ENCODE results near the gene ABHD2.
A peak's percentile ranks its signal among the peaks of the same experiment; 100 is the strongest.
"Not testable (repeated sequence)": the region's sequence is repeated elsewhere in the genome, so short reads cannot be mapped to it uniquely, and the experiment has no call there.

ABHD2 gene

DNA sequence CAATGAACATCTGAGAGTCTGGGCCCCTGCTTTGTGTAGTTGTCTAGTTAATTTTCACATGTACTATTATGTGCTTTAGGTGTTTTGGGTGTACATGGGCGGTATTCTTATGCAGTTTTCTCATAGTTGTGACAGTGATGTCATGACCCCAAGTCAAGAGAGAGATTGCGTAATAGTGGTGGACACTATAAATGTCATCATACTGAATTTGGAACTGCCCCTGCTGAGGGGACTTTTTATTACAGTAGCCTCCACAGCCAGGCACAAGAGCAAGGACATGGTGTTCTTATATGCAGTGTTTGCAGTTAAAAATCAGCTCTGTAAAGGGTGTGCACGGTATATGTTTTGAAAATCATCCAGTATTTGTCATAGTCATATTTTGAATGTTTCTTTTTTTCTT lies 29.5 kb downstream of the ABHD2 start:
- Histone ChIP-seq H3K27me3 (ENCODE audit: control insufficient read depth, insufficient read depth, low read length) (no peaks in the 10 kb centered on the region), H3K9me3 (ENCODE audit: control insufficient read depth, low read length) (no peaks in the 10 kb centered on the region), H3K4me1 (ENCODE audit: control insufficient read depth, insufficient read depth, low read length) (peaks cover 96% of the 10 kb centered on the region), H3K4me3 (ENCODE audit: low read length) (no peak overlapping the region), H3K36me3 (ENCODE audit: control insufficient read depth, insufficient read depth, low read length) (peaks cover 31% of the 10 kb centered on the region), H3K9ac (ENCODE audit: low read length) (no peak overlapping the region)

DNA sequence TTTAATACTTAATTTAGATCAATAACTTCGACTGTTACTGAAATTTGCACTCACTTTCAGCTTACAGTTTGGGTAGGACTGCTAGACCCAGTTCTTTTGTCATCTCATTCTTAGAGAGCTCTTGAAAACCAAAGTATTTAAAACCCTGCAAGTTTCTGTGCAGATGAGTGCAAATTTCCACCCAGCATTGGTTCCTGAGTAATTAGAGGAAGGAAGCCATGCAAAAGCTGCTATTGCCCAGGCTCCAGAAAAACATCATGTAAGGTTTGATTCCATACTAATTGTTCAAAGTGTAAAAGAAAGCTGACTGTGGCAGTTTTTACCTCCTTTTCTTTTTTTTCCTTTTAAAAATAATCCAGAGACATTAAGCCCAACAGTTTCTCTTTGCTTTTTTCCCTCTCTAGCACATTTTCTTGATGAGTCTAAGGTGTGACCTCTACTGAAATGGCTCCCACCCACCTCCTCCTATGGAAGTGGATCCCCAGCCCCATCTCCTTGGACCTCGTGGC lies 30.3 kb downstream of the ABHD2 start:
- Histone ChIP-seq H3K27me3 (ENCODE audit: control insufficient read depth, insufficient read depth, low read length) (no peaks in the 10 kb centered on the region), H3K36me3 (ENCODE audit: control insufficient read depth, insufficient read depth, low read length) (peaks cover 33% of the 10 kb centered on the region), H3K9me3 (ENCODE audit: control insufficient read depth, low read length) (no peaks in the 10 kb centered on the region), H3K9ac (ENCODE audit: low read length) (peak overlapping the region; percentile 71), H3K4me1 (ENCODE audit: control insufficient read depth, insufficient read depth, low read length) (peaks cover 96% of the 10 kb centered on the region), H3K4me3 (ENCODE audit: low read length) (no peak overlapping the region)

DNA sequence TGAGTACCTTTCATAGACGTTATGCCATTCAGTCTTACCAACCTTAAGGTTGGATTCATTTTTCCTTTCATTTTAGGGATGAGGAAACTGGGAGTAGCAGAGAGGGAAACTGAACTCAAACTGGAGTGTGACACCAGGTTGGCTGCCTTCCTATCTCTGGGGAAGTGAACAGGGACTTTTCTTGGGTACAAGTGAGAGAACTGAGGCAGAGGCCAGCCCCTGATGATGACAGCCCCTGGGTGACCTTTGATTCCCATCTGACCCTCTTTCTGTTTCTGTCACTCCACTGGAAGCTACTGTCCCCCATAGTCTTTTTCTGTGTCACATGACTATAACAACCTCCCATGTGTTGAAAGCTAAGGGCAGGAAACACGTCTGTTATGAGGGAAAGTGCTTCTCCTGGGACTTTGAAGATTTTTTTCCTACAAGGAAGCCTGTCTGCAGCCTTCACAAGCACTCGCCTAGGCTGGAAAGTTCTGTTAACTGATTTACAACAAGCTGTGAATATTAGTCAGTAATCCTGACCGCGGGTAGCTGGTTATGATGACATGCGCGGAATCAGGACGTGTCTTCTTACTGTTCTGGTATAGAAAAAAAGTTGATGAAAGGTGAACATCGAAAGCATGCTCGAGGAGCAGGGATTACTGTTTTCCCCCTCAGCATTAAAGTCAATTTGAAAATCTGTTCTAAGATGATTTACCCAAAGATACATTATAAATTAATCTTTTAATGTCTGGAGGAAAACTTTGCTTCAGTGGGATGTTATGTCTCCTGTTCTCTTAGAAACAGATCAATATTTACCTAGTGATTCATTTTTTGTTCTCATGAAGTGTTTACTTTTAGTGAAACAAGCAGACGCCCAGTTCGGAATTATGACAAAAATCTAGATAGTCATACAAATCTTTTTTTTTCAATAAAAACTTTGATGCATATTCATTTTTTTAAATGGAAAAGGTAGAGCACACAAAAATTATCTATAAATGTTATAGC lies 31.5 kb downstream of the ABHD2 start:
- Histone ChIP-seq H3K4me3 (ENCODE audit: low read length) (no peak overlapping the region), H3K27me3 (ENCODE audit: control insufficient read depth, insufficient read depth, low read length) (no peaks in the 10 kb centered on the region), H3K4me1 (ENCODE audit: control insufficient read depth, insufficient read depth, low read length) (peaks cover 93% of the 10 kb centered on the region), H3K9me3 (ENCODE audit: control insufficient read depth, low read length) (no peaks in the 10 kb centered on the region), H3K9ac (ENCODE audit: low read length) (peak overlapping the region; percentile 71), H3K36me3 (ENCODE audit: control insufficient read depth, insufficient read depth, low read length) (peaks cover 33% of the 10 kb centered on the region)

DNA sequence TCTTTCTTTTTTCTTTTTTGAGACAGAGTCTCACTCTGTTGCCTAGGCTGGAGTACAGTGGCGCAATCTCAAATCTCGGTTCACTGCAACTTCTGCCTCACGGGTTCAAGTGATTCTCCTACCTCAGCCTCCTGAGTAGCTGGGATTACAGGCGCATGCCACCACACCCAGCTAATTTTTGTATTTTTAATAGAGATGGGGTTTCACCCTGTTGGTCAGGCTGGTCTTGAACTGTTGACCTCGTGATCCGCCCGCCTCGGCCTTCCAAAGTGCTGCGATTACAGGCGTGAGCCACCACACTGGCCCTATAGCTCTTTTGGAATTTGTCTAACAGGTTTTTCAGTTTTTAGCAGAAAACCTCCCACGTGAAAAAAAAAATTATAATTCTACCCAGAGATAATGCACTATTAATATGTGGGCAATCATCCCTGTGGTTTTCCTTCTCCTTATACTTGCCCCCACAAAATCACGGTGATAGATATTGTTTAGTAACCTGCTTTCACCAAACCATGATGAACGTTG lies 32.3 kb downstream of the ABHD2 start:
- Histone ChIP-seq H3K36me3 (ENCODE audit: control insufficient read depth, insufficient read depth, low read length) (peaks cover 33% of the 10 kb centered on the region), H3K9ac (ENCODE audit: low read length) (peak overlapping the region; percentile 71)

DNA sequence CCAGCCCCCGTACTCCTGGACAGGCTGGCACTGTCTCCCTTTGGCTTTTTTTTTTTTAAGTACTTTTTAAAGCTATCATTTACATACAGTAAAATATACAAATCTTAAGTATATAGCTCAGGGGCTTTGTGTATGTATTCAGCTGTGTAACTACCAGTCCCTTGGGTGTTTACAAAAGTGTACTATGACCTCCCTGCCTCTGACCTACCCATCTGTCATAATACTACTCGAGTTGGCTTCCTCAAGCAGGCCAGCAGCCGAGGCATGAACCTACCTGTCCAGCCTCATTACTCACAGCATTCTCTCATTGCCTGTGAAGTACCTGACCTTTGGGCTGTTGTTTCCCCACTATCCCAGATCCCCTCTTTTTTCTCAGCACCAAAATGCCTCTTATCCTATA lies 33.2 kb downstream of the ABHD2 start:
- Histone ChIP-seq H3K27me3 (ENCODE audit: control insufficient read depth, insufficient read depth, low read length) (no peaks in the 10 kb centered on the region), H3K36me3 (ENCODE audit: control insufficient read depth, insufficient read depth, low read length) (peaks cover 29% of the 10 kb centered on the region), H3K4me3 (ENCODE audit: low read length) (no peak overlapping the region), H3K9me3 (ENCODE audit: control insufficient read depth, low read length) (no peaks in the 10 kb centered on the region), H3K4me1 (ENCODE audit: control insufficient read depth, insufficient read depth, low read length) (peaks cover 92% of the 10 kb centered on the region), H3K9ac (ENCODE audit: low read length) (peak overlapping the region; percentile 71)

More for the DNA sequence above, 32.3 kb downstream of the ABHD2 start:
- not testable (repeated sequence) for H3K4me3 ChIP-seq (ENCODE audit: low read length); H3K9me3 ChIP-seq (ENCODE audit: control insufficient read depth, low read length); H3K27me3 ChIP-seq (ENCODE audit: control insufficient read depth, insufficient read depth, low read length)
- peaks cover 91% of the 10 kb centered on the region for H3K4me1 ChIP-seq (ENCODE audit: control insufficient read depth, insufficient read depth, low read length)

DNA sequence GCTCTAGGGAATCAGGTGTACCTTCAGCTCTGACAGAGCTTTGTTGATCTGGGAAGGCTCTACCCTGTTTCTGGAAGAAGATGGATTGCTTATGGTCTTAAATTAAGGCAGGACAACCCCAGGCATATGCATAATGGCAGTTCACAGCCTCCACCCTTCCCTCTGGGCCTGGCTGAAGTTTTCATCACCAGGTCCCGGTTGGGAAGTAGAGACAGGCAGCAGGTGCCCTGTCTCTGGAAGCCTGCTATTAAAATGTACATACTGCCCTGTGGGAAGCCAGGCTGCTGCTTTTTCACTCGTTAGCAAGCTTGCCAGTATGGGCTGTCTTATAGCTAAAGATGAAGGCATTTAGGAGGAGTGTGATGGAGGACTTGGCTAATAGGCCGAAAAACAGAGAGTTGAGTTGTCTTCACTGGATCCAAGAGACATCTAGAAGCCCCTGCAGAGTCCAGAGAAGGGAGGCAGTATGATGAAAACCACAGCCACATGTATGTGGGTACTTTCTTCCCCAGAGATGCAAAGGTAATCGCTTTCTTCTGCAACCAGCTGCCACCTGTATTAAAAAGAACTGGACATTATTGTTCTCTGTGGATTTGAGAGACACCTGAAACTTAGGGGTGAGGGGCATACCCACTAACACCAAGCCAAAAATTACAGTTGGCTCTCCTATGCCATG lies 34.4 kb downstream of the ABHD2 start:
- H3K36me3 ChIP-seq (ENCODE audit: control insufficient read depth, insufficient read depth, low read length) = peaks cover 23% of the 10 kb centered on the region
- peaks cover 90% of the 10 kb centered on the region for H3K4me1 ChIP-seq (ENCODE audit: control insufficient read depth, insufficient read depth, low read length)
- peak overlapping the region; percentile 49 for H3K9ac ChIP-seq (ENCODE audit: low read length)
- H3K9me3 ChIP-seq (ENCODE audit: control insufficient read depth, low read length) = no peaks in the 10 kb centered on the region
- no peak overlapping the region for H3K4me3 ChIP-seq (ENCODE audit: low read length)
- H3K27me3 ChIP-seq (ENCODE audit: control insufficient read depth, insufficient read depth, low read length) = no peaks in the 10 kb centered on the region

DNA sequence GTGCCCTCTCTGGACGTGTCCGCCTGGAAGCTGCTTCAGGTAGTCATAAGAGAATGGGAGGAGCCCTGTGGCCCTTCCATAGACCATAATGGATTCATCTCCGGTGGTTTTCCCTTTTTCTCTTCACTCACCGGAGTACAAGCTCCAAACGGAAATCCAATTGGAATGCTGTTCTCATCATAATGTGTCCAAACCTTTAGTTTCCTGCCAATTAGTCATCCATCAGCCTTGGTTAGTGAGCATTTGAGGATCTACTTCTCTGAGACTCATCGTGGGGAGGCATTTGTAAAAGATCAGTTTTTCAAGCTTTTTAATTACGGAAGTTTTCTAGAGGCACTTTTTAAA lies 34.9 kb downstream of the ABHD2 start:
- no peak overlapping the region for H3K9ac ChIP-seq (ENCODE audit: low read length)
- H3K4me3 ChIP-seq (ENCODE audit: low read length) = no peak overlapping the region
- H3K9me3 ChIP-seq (ENCODE audit: control insufficient read depth, low read length) = no peaks in the 10 kb centered on the region
- H3K36me3 ChIP-seq (ENCODE audit: control insufficient read depth, insufficient read depth, low read length) = peaks cover 19% of the 10 kb centered on the region
- peaks cover 90% of the 10 kb centered on the region for H3K4me1 ChIP-seq (ENCODE audit: control insufficient read depth, insufficient read depth, low read length)
- H3K27me3 ChIP-seq (ENCODE audit: control insufficient read depth, insufficient read depth, low read length) = no peaks in the 10 kb centered on the region

DNA sequence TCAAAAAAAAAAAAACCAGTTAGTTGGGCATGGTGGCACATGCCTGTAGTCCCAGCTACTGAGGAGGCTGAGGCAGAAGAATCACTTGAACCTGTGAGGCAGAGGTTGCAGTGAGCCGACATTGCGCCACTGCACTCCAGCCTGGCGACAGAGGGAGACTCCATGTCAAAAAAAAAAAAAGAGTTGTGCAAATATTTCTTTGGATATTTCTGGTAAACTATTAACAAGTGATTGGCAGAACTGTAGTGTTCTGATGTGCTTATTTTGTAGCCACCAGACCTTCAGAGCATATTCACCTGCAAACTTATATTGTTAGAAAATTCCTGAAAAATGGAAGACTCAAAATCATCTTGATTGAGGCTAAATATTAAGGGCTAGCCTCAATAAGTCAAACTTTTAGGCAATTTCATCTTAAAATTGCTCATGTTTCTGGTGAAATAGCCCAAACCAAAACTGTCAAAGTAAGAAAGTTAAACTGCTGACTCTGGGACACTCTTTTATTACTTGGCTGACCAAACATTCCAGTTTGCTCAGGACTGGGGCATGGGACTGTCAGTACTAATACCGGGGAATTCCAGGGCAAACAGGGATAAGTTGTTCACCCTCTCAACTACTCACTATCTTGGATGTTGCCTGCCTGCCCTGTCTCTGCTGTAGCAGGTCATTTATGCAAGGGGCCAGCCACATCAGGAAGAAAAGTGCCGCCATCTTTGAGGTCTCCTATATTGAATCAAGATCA lies 37.0 kb downstream of the ABHD2 start:
- Histone ChIP-seq H3K9ac (ENCODE audit: low read length) (peak overlapping the region; percentile 1), H3K4me1 (ENCODE audit: control insufficient read depth, insufficient read depth, low read length) (peaks cover 92% of the 10 kb centered on the region), H3K9me3 (ENCODE audit: control insufficient read depth, low read length) (no peaks in the 10 kb centered on the region), H3K27me3 (ENCODE audit: control insufficient read depth, insufficient read depth, low read length) (no peaks in the 10 kb centered on the region), H3K4me3 (ENCODE audit: low read length) (no peak overlapping the region), H3K36me3 (ENCODE audit: control insufficient read depth, insufficient read depth, low read length) (peaks cover 15% of the 10 kb centered on the region)

DNA sequence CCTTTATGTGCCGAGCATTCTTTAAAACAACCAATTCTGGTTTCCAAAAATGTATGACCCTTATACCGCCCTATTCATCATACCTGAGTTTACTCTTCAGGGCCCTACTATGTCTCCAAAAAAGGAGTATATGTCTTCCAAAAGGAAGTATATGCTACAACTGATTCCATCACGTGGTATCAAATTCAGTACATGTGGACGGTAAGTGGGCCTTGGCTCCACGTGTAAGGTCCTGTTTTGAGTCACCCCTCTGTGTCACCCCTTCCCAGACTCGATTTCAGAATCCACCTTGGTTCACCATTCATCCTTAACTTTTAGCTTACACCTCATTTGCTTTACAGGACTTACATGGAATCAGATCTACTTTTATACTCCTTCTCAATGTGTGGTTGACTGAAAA lies 37.8 kb downstream of the ABHD2 start:
- Histone ChIP-seq H3K4me1 (ENCODE audit: control insufficient read depth, insufficient read depth, low read length) (peaks cover 89% of the 10 kb centered on the region), H3K4me3 (ENCODE audit: low read length) (no peak overlapping the region), H3K27me3 (ENCODE audit: control insufficient read depth, insufficient read depth, low read length) (no peaks in the 10 kb centered on the region)

DNA sequence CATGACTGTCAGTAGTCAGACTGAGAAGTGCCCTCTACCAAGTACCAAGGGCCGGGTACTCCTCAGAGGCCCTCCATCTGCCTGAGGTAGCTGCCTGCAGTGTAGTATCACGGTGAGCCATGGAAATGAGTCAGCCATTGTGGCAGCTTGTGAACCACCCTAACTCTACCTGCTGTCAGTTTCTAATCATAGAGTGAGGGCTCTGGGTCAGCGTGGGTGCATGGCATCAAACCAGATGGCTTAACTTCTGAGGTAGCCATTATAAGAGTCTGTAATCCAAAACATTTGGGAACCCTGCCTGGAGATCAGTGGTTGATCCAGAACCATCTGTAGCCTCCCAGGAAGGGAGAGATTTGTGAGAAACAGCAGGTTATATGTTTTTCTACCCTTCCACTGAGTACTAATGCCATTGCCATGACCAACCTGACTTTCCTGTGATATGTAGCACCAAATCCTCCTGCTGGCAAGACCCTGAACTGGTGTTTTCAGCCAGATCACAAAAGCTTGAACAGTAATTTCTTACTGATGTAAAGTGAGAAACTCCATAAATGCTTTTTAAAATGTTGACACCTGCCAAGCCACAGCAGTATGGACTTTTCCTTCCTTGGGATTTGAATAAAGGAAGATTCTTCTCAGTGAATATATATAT lies 38.9 kb downstream of the ABHD2 start:
- H3K9me3 ChIP-seq (ENCODE audit: control insufficient read depth, low read length) = no peaks in the 10 kb centered on the region
- H3K4me3 ChIP-seq (ENCODE audit: low read length) = no peak overlapping the region
- H3K9ac ChIP-seq (ENCODE audit: low read length) = no peak overlapping the region
- peaks cover 11% of the 10 kb centered on the region for H3K36me3 ChIP-seq (ENCODE audit: control insufficient read depth, insufficient read depth, low read length)
- no peaks in the 10 kb centered on the region for H3K27me3 ChIP-seq (ENCODE audit: control insufficient read depth, insufficient read depth, low read length)
- H3K4me1 ChIP-seq (ENCODE audit: control insufficient read depth, insufficient read depth, low read length) = peaks cover 89% of the 10 kb centered on the region

More for the DNA sequence above, 37.8 kb downstream of the ABHD2 start:
- Histone ChIP-seq H3K9me3 (ENCODE audit: control insufficient read depth, low read length) (no peaks in the 10 kb centered on the region), H3K36me3 (ENCODE audit: control insufficient read depth, insufficient read depth, low read length) (peaks cover 13% of the 10 kb centered on the region), H3K9ac (ENCODE audit: low read length) (no peak overlapping the region)

All from mucosa of stomach (tissue), 1 donor.